Measurements from ENCODE around the gene IL4R. TPM values are rescaled to one million over a fixed set of nuclear protein-coding genes. Genes with fewer than 3 reads are reported as not detected.

IL4R gene
- total and polyA plus RNA-seq, 2 of the 13 experiments (the other 11 are each of a cell fraction or from before 2014, with no cell fraction given) = 15.9 to 49.6 TPM

DNA sequence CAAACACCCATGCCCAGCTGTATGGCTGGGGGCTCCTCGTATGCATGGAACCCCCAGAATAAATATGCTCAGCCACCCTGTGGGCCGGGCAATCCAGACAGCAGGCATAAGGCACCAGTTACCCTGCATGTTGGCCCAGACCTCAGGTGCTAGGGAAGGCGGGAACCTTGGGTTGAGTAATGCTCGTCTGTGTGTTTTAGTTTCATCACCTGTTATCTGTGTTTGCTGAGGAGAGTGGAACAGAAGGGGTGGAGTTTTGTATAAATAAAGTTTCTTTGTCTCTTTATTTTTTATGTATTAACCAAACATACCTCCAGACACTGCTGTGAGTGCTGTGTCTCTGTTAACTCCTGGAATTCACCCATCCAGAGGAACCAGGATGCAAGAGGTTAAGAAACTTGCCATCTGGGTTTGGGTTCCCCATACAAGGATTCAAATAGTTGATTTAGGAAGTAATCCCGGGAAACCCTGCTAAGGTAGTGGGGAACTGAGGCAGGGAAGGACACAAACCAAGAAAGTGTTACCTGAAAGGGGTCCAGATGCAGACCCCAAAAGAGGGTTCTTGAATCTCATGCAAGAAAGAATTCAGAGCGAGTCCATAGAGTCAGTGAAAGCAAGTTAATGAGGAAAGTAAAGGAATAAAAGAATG lies 50.8 kb downstream of the IL4R start (continued):
- TF ChIP-seq, protein P1, sequence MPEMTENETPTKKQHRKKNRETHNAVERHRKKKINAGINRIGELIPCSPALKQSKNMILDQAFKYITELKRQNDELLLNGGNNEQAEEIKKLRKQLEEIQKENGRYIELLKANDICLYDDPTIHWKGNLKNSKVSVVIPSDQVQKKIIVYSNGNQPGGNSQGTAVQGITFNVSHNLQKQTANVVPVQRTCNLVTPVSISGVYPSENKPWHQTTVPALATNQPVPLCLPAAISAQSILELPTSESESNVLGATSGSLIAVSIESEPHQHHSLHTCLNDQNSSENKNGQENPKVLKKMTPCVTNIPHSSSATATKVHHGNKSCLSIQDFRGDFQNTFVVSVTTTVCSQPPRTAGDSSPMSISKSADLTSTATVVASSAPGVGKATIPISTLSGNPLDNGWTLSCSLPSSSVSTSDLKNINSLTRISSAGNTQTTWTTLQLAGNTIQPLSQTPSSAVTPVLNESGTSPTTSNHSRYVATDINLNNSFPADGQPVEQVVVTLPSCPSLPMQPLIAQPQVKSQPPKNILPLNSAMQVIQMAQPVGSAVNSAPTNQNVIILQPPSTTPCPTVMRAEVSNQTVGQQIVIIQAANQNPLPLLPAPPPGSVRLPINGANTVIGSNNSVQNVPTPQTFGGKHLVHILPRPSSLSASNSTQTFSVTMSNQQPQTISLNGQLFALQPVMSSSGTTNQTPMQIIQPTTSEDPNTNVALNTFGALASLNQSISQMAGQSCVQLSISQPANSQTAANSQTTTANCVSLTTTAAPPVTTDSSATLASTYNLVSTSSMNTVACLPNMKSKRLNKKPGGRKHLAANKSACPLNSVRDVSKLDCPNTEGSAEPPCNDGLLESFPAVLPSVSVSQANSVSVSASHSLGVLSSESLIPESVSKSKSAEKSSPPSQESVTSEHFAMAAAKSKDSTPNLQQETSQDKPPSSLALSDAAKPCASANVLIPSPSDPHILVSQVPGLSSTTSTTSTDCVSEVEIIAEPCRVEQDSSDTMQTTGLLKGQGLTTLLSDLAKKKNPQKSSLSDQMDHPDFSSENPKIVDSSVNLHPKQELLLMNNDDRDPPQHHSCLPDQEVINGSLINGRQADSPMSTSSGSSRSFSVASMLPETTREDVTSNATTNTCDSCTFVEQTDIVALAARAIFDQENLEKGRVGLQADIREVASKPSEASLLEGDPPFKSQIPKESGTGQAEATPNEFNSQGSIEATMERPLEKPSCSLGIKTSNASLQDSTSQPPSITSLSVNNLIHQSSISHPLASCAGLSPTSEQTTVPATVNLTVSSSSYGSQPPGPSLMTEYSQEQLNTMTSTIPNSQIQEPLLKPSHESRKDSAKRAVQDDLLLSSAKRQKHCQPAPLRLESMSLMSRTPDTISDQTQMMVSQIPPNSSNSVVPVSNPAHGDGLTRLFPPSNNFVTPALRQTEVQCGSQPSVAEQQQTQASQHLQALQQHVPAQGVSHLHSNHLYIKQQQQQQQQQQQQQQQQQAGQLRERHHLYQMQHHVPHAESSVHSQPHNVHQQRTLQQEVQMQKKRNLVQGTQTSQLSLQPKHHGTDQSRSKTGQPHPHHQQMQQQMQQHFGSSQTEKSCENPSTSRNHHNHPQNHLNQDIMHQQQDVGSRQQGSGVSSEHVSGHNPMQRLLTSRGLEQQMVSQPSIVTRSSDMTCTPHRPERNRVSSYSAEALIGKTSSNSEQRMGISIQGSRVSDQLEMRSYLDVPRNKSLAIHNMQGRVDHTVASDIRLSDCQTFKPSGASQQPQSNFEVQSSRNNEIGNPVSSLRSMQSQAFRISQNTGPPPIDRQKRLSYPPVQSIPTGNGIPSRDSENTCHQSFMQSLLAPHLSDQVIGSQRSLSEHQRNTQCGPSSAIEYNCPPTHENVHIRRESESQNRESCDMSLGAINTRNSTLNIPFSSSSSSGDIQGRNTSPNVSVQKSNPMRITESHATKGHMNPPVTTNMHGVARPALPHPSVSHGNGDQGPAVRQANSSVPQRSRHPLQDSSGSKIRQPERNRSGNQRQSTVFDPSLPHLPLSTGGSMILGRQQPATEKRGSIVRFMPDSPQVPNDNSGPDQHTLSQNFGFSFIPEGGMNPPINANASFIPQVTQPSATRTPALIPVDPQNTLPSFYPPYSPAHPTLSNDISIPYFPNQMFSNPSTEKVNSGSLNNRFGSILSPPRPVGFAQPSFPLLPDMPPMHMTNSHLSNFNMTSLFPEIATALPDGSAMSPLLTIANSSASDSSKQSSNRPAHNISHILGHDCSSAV (CRISPR knock-in tag; IDR thresholded peaks at IDR 0.05; ENCODE audit: borderline replicate concordance) = no peak
- no peak for TF ChIP-seq ZNF207 (IDR thresholded peaks at IDR 0.05; ENCODE audit: borderline replicate concordance)
- TF ChIP-seq, protein P2, sequence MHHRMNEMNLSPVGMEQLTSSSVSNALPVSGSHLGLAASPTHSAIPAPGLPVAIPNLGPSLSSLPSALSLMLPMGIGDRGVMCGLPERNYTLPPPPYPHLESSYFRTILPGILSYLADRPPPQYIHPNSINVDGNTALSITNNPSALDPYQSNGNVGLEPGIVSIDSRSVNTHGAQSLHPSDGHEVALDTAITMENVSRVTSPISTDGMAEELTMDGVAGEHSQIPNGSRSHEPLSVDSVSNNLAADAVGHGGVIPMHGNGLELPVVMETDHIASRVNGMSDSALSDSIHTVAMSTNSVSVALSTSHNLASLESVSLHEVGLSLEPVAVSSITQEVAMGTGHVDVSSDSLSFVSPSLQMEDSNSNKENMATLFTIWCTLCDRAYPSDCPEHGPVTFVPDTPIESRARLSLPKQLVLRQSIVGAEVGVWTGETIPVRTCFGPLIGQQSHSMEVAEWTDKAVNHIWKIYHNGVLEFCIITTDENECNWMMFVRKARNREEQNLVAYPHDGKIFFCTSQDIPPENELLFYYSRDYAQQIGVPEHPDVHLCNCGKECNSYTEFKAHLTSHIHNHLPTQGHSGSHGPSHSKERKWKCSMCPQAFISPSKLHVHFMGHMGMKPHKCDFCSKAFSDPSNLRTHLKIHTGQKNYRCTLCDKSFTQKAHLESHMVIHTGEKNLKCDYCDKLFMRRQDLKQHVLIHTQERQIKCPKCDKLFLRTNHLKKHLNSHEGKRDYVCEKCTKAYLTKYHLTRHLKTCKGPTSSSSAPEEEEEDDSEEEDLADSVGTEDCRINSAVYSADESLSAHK (CRISPR knock-in tag; IDR thresholded peaks at IDR 0.05; ENCODE audit: borderline replicate concordance) = no peak
- TF ChIP-seq SMAD9 (CRISPR knock-in tag; IDR thresholded peaks at IDR 0.05) = no peak
- no peak for TF ChIP-seq KLF11 (CRISPR knock-in tag; IDR thresholded peaks at IDR 0.05)
- no peak for TF ChIP-seq ARNT2 (CRISPR knock-in tag; IDR thresholded peaks at IDR 0.05; ENCODE audit: low read depth)
- TF ChIP-seq, protein P3, sequence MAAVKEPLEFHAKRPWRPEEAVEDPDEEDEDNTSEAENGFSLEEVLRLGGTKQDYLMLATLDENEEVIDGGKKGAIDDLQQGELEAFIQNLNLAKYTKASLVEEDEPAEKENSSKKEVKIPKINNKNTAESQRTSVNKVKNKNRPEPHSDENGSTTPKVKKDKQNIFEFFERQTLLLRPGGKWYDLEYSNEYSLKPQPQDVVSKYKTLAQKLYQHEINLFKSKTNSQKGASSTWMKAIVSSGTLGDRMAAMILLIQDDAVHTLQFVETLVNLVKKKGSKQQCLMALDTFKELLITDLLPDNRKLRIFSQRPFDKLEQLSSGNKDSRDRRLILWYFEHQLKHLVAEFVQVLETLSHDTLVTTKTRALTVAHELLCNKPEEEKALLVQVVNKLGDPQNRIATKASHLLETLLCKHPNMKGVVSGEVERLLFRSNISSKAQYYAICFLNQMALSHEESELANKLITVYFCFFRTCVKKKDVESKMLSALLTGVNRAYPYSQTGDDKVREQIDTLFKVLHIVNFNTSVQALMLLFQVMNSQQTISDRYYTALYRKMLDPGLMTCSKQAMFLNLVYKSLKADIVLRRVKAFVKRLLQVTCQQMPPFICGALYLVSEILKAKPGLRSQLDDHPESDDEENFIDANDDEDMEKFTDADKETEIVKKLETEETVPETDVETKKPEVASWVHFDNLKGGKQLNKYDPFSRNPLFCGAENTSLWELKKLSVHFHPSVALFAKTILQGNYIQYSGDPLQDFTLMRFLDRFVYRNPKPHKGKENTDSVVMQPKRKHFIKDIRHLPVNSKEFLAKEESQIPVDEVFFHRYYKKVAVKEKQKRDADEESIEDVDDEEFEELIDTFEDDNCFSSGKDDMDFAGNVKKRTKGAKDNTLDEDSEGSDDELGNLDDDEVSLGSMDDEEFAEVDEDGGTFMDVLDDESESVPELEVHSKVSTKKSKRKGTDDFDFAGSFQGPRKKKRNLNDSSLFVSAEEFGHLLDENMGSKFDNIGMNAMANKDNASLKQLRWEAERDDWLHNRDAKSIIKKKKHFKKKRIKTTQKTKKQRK (IDR thresholded peaks at IDR 0.05; ENCODE audit: low read length) = no peak
- no peak for TF ChIP-seq ZNF562 (CRISPR knock-in tag; IDR thresholded peaks at IDR 0.05; ENCODE audit: borderline replicate concordance)
- TF ChIP-seq, protein P4, sequence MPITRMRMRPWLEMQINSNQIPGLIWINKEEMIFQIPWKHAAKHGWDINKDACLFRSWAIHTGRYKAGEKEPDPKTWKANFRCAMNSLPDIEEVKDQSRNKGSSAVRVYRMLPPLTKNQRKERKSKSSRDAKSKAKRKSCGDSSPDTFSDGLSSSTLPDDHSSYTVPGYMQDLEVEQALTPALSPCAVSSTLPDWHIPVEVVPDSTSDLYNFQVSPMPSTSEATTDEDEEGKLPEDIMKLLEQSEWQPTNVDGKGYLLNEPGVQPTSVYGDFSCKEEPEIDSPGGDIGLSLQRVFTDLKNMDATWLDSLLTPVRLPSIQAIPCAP (CRISPR knock-in tag; IDR thresholded peaks at IDR 0.05; ENCODE audit: low read depth) = no peak
- TF ChIP-seq KAT2B (IDR thresholded peaks at IDR 0.05; ENCODE audit: borderline replicate concordance, low read depth, low read length) = no peak
- TF ChIP-seq, protein P5, sequence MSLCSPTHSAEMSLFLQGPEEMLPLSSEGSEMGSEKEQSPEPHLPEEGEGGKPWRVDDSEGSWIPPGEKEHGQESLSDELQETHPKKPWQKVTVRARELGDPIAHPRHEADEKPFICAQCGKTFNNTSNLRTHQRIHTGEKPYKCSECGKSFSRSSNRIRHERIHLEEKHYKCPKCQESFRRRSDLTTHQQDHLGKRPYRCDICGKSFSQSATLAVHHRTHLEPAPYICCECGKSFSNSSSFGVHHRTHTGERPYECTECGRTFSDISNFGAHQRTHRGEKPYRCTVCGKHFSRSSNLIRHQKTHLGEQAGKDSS (CRISPR knock-in tag; IDR thresholded peaks at IDR 0.05; ENCODE audit: borderline replicate concordance, low read depth) = peak; percentile 77; the same call in 1 of the 2 replicates
- TF ChIP-seq ZNF274 (CRISPR knock-in tag; IDR thresholded peaks at IDR 0.05) = no peak

Measured in HepG2 (cell line).